ENCODE measurements around the gene EIF5AL1.

The EIF5AL1 gene

GRCh38 chr10:79472449-79472848, 39.9 kb upstream of the EIF5AL1 start:
- DNase-seq (no peak), ATAC-seq (ENCODE audit: insufficient read depth, low read depth) (no peak)
- no peak overlapping the region for H2AFZ ChIP-seq (ENCODE audit: low read depth, low read length)
- H3K9ac ChIP-seq (ENCODE audit: low read depth, low read length) = no peak overlapping the region
- no peaks in the 10 kb centered on the region for H4K20me1 ChIP-seq (ENCODE audit: insufficient read depth, low read length)
- peaks cover 31% of the 10 kb centered on the region for H3K27me3 ChIP-seq (ENCODE audit: insufficient read depth, low read length, poor library complexity)
- H3K4me1 ChIP-seq (ENCODE audit: insufficient read depth, low read length) = no peaks in the 10 kb centered on the region
- H3K36me3 ChIP-seq (ENCODE audit: insufficient read depth, low read length) = no peaks in the 10 kb centered on the region
- H3K79me2 ChIP-seq (ENCODE audit: insufficient read depth, low read length) = no peaks in the 10 kb centered on the region
- no peak for TF ChIP-seq EZH2 (IDR thresholded peaks at IDR 0.05; ENCODE audit: borderline replicate concordance, low read depth, low read length, severe bottlenecking)
- TF ChIP-seq CTCF (IDR thresholded peaks at IDR 0.05; ENCODE audit: borderline replicate concordance, extremely low read depth, low read length, poor library complexity, severe bottlenecking) = no peak
- no peaks in the 10 kb centered on the region for H3K9me3 ChIP-seq (ENCODE audit: insufficient read depth, low read length, severe bottlenecking)
- H3K4me3 ChIP-seq (ENCODE audit: low read depth in 1 of 2, low read length in 2 of 2) = no peak overlapping the region
- H3K4me2 ChIP-seq (ENCODE audit: insufficient read depth, low read length) = no peak overlapping the region
- no peak overlapping the region for H3K27ac ChIP-seq (ENCODE audit: low read length)

DNA sequence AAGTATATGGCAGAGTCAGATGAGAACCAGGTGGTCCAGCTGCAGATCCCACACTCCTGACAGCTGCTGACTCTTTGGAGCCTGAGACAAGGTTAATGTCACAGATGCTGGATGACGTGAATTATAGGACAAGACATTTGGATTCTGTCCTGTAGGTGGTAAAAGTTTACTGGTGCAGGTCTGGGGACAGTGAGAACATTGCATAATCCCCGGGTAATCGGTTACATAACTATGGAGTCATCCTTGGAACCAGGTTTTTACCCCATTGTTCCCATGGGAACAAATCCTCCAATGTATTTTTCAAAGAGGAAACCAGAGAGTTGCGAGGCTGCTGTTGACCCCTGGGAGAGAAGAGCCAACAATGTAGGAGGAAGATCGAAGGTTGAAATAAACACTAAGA, 39.4 kb upstream of the EIF5AL1 start:
- H3K27me3 ChIP-seq (ENCODE audit: insufficient read depth, low read length, poor library complexity) = peaks cover 30% of the 10 kb centered on the region
- TF ChIP-seq CTCF (IDR thresholded peaks at IDR 0.05; ENCODE audit: borderline replicate concordance, extremely low read depth, low read length, poor library complexity, severe bottlenecking) (no peak), EZH2 (IDR thresholded peaks at IDR 0.05; ENCODE audit: borderline replicate concordance, low read depth, low read length, severe bottlenecking) (no peak)
- no peak overlapping the region for H3K4me3 ChIP-seq (ENCODE audit: low read depth in 1 of 2, low read length in 2 of 2)
- no peak overlapping the region for H3K4me2 ChIP-seq (ENCODE audit: insufficient read depth, low read length)
- no peaks in the 10 kb centered on the region for H3K79me2 ChIP-seq (ENCODE audit: insufficient read depth, low read length)
- no peaks in the 10 kb centered on the region for H3K4me1 ChIP-seq (ENCODE audit: insufficient read depth, low read length)
- H3K9ac ChIP-seq (ENCODE audit: low read depth, low read length) = no peak overlapping the region
- no peaks in the 10 kb centered on the region for H3K36me3 ChIP-seq (ENCODE audit: insufficient read depth, low read length)
- ATAC-seq (ENCODE audit: insufficient read depth, low read depth) (no peak), DNase-seq (no peak)
- no peaks in the 10 kb centered on the region for H3K9me3 ChIP-seq (ENCODE audit: insufficient read depth, low read length, severe bottlenecking)
- no peaks in the 10 kb centered on the region for H4K20me1 ChIP-seq (ENCODE audit: insufficient read depth, low read length)
- H3K27ac ChIP-seq (ENCODE audit: low read length) = no peak overlapping the region
- H2AFZ ChIP-seq (ENCODE audit: low read depth, low read length) = no peak overlapping the region

DNA sequence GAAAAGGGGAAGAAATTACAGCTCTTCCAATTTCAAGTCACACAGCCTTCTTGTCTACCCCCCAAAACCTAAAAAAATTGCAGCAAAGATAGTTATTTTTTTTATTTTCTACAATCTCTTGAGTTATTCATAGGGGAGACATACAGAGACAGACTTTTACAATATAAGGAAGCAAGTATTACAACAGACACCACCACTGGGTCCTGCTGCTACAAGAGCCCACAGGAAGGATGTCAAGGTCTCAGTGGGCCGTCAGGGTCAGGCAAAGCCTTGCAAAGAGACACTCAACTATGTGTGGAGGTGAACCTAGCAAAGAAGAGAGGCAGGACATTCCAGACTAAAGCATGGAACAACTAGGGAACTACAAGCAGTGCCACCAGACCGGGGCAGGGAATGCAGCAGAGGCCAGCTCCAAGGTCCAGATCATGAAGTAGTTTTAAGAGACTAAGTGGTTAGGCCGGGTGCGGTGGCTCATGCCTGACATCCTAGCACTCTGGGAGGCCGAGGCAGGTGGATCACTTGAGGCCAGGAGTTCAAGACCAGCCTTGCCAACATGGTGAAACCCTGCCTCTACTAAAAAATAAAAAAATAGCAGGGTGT, 38.7 kb upstream of the EIF5AL1 start:
- no peaks in the 10 kb centered on the region for H3K36me3 ChIP-seq (ENCODE audit: insufficient read depth, low read length)
- no peaks in the 10 kb centered on the region for H4K20me1 ChIP-seq (ENCODE audit: insufficient read depth, low read length)
- no peaks in the 10 kb centered on the region for H3K9me3 ChIP-seq (ENCODE audit: insufficient read depth, low read length, severe bottlenecking)
- H3K9ac ChIP-seq (ENCODE audit: low read depth, low read length) = no peak overlapping the region
- H3K4me2 ChIP-seq (ENCODE audit: insufficient read depth, low read length) = no peak overlapping the region
- no peak overlapping the region for H3K4me3 ChIP-seq (ENCODE audit: low read depth in 1 of 2, low read length in 2 of 2)
- TF ChIP-seq CTCF (IDR thresholded peaks at IDR 0.05; ENCODE audit: borderline replicate concordance, extremely low read depth, low read length, poor library complexity, severe bottlenecking) = no peak
- no peak for TF ChIP-seq EZH2 (IDR thresholded peaks at IDR 0.05; ENCODE audit: borderline replicate concordance, low read depth, low read length, severe bottlenecking)
- no peaks in the 10 kb centered on the region for H3K79me2 ChIP-seq (ENCODE audit: insufficient read depth, low read length)
- H3K27ac ChIP-seq (ENCODE audit: low read length) = no peak overlapping the region
- no peak overlapping the region for H2AFZ ChIP-seq (ENCODE audit: low read depth, low read length)
- DNase-seq (no peak), ATAC-seq (ENCODE audit: insufficient read depth, low read depth) (no peak)
- peaks cover 27% of the 10 kb centered on the region for H3K27me3 ChIP-seq (ENCODE audit: insufficient read depth, low read length, poor library complexity)
- H3K4me1 ChIP-seq (ENCODE audit: insufficient read depth, low read length) = no peaks in the 10 kb centered on the region

Measured in DND-41 (cell line).